Panc1 (cell line): ENCODE results near the gene KCNAB2. TPM values are rescaled to one million over a fixed set of nuclear protein-coding genes. Genes with fewer than 3 reads are reported as not detected.

Experiments
- ATAC-seq: fragments of 200-7000 bp; cut with Tn5 transposase; 2 replicates; pipeline ENCODE4 v1.9.1; 2020; ENCODE audit warnings: mild to moderate bottlenecking, moderate library complexity
- BruUV-seq: library from RNA; stranded (reverse); fragments of 400-500 nt; replicated peaks from 2 replicates; lab custom pipeline; 2021; lab: Mats Ljungman, UMichigan
- CTCF ChIA-PET: fragments of 300-600 bp; sonication (Branson Sonifier 250); formaldehyde crosslinking; loops from one replicate; lab custom pipeline; 2022; ENCODE audit warnings: antibody characterized with exemption; lab: Charles Lee
- POLR2A ChIA-PET: fragments of 300-600 bp; sonication (Branson Sonifier 250); formaldehyde crosslinking; loops from one replicate; lab custom pipeline; 2022; ENCODE audit warnings: antibody characterized with exemption; lab: Charles Lee
- DNase-seq: peaks from one replicate; pipeline ENCODE4 v3.0.0-alpha.2; 2010; ENCODE audit warnings: low read depth, low spot score
- H3K27ac ChIP-seq: 2 replicates; pipeline ENCODE4 v1.5.1; 2011; ENCODE audit warnings: mild to moderate bottlenecking, low read length, inconsistent platforms
- H3K27me3 ChIP-seq: fragments of 200-500 bp; sonication (Bioruptor generic); 2 replicates; pipeline ENCODE4 v1.6.0; 2014; ENCODE audit warnings: low read length, inconsistent platforms; ENCODE audit not compliant: control insufficient read depth, insufficient read depth
- H3K36me3 ChIP-seq: fragments of 200-500 bp; sonication (Bioruptor generic); 2 replicates; pipeline ENCODE4 v1.5.1; 2014; ENCODE audit warnings: inconsistent platforms, mild to moderate bottlenecking, low read length, moderate library complexity; ENCODE audit not compliant: control insufficient read depth, insufficient read depth
- H3K4me1 ChIP-seq: 2 replicates; pipeline ENCODE4 v1.5.1; 2011; ENCODE audit warnings: inconsistent platforms, mild to moderate bottlenecking, low read length, moderate library complexity; ENCODE audit not compliant: control insufficient read depth, insufficient read depth
- H3K4me3 ChIP-seq, 2 experiments: 2 replicates each; pipeline ENCODE4 v1.5.1; 2011 to 2012; ENCODE audit warnings: low read depth in 2 of 2, low read length in 2 of 2, mild to moderate bottlenecking in 2 of 2, inconsistent platforms in 1 of 2, moderate library complexity in 1 of 2
- H3K9me3 ChIP-seq: fragments of 200-500 bp; sonication (Bioruptor generic); 2 replicates; pipeline ENCODE4 v1.5.1; 2014; ENCODE audit warnings: low read depth, mild to moderate bottlenecking, inconsistent platforms, low read length, moderate library complexity; ENCODE audit not compliant: control insufficient read depth, insufficient read depth
- POLR2AphosphoS5 ChIP-seq: IDR thresholded peaks from 2 replicates; pipeline ENCODE4 v1.6.1; 2012; ENCODE audit warnings: mild to moderate bottlenecking, low read depth, low read length, moderate library complexity
- SIN3A ChIP-seq: IDR thresholded peaks from 2 replicates; pipeline ENCODE4 v1.6.1; 2012; ENCODE audit warnings: low read depth, mild to moderate bottlenecking, low read length, moderate library complexity, borderline replicate concordance; ENCODE audit not compliant: insufficient read depth
- TCF7L2 ChIP-seq: IDR thresholded peaks from 2 replicates; pipeline ENCODE4 v1.6.1; 2011; ENCODE audit warnings: mild to moderate bottlenecking, low read depth, low read length, inconsistent platforms
- in situ Hi-C: cut with HindIII; loops from 2 replicates; pipeline ENCODE4 v1.10.0; 2016; ENCODE audit warnings: low sequenced_read_pairs, low pct_unique_long_range_greater_than_20kb
- intact Hi-C: fragments of 100-400 bp; cut with micrococcal nuclease; formaldehyde crosslinking; loops from one replicate; pipeline ENCODE4 v1.10.0; 2022; ENCODE audit not compliant: unreplicated experiment
- total RNA-seq: library from RNA; stranded (reverse); gene quantifications from one replicate; pipeline ENCODE4 v1.2.1, GENCODE V29; 2021; ENCODE audit not compliant: unreplicated experiment
- TF ChIP-seq, protein P1 (sequence below), 2 experiments: IDR thresholded peaks; 2 replicates each; pipeline ENCODE4 v1.6.1; 2011 to 2012; ENCODE audit warnings: low read depth in 2 of 2, control low read depth in 1 of 2, low read length in 1 of 2, mild to moderate bottlenecking in 1 of 2, moderate library complexity in 1 of 2; ENCODE audit not compliant: insufficient read depth in 1 of 2
- TF ChIP-seq, protein P2 (sequence below): fragments of 450-650 bp; IDR thresholded peaks from 2 replicates; pipeline ENCODE4 v1.5.1; 2017; ENCODE audit warnings: mild to moderate bottlenecking

The KCNAB2 gene
- total RNA-seq, 1 experiment from 2014 or later = 27.6 TPM

DNA sequence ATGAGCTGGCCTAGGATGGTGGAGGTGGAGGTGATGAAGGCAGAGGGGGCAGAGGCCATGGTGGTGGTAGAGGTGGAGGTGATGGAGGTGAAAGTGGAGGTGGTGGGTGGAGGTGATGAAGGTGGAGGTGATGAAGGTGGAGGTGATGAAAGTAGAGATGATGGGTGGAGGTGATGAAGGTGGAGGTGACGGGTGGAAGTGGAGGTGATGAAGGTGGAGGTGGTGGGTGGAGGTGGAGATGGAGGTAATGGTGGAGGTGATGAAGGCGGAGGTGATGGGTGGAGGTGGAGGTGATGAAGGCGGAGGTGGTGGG is 33.8 kb upstream of the KCNAB2 start:
- Histone ChIP-seq H3K27ac (no peak overlapping the region), H3K27me3 (no peaks in the 10 kb centered on the region), H3K4me3 (no peak overlapping the region), H3K36me3 (no peaks in the 10 kb centered on the region), H3K9me3 (no peaks in the 10 kb centered on the region), H3K4me1 (no peaks in the 10 kb centered on the region)
- in situ Hi-C loops = no loop called here
- BruUV-seq = no TSS peak
- intact Hi-C loops = no loop called here
- POLR2A ChIA-PET = no interaction called here
- no peak for DNase-seq
- CTCF ChIA-PET = no interaction called here
- ATAC-seq = no peak
- no peak for TF ChIP-seq POLR2AphosphoS5
- TF ChIP-seq TCF7L2 = no peak
- TF ChIP-seq, protein P1, sequence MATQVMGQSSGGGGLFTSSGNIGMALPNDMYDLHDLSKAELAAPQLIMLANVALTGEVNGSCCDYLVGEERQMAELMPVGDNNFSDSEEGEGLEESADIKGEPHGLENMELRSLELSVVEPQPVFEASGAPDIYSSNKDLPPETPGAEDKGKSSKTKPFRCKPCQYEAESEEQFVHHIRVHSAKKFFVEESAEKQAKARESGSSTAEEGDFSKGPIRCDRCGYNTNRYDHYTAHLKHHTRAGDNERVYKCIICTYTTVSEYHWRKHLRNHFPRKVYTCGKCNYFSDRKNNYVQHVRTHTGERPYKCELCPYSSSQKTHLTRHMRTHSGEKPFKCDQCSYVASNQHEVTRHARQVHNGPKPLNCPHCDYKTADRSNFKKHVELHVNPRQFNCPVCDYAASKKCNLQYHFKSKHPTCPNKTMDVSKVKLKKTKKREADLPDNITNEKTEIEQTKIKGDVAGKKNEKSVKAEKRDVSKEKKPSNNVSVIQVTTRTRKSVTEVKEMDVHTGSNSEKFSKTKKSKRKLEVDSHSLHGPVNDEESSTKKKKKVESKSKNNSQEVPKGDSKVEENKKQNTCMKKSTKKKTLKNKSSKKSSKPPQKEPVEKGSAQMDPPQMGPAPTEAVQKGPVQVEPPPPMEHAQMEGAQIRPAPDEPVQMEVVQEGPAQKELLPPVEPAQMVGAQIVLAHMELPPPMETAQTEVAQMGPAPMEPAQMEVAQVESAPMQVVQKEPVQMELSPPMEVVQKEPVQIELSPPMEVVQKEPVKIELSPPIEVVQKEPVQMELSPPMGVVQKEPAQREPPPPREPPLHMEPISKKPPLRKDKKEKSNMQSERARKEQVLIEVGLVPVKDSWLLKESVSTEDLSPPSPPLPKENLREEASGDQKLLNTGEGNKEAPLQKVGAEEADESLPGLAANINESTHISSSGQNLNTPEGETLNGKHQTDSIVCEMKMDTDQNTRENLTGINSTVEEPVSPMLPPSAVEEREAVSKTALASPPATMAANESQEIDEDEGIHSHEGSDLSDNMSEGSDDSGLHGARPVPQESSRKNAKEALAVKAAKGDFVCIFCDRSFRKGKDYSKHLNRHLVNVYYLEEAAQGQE (IDR thresholded peaks at IDR 0.05; ENCODE audit: insufficient read depth in 1 of 2, low read depth in 2 of 2, low read length in 1 of 2) = no peak
- TF ChIP-seq, protein P2, sequence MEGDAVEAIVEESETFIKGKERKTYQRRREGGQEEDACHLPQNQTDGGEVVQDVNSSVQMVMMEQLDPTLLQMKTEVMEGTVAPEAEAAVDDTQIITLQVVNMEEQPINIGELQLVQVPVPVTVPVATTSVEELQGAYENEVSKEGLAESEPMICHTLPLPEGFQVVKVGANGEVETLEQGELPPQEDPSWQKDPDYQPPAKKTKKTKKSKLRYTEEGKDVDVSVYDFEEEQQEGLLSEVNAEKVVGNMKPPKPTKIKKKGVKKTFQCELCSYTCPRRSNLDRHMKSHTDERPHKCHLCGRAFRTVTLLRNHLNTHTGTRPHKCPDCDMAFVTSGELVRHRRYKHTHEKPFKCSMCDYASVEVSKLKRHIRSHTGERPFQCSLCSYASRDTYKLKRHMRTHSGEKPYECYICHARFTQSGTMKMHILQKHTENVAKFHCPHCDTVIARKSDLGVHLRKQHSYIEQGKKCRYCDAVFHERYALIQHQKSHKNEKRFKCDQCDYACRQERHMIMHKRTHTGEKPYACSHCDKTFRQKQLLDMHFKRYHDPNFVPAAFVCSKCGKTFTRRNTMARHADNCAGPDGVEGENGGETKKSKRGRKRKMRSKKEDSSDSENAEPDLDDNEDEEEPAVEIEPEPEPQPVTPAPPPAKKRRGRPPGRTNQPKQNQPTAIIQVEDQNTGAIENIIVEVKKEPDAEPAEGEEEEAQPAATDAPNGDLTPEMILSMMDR = no peak
- no peak for TF ChIP-seq SIN3A

DNA sequence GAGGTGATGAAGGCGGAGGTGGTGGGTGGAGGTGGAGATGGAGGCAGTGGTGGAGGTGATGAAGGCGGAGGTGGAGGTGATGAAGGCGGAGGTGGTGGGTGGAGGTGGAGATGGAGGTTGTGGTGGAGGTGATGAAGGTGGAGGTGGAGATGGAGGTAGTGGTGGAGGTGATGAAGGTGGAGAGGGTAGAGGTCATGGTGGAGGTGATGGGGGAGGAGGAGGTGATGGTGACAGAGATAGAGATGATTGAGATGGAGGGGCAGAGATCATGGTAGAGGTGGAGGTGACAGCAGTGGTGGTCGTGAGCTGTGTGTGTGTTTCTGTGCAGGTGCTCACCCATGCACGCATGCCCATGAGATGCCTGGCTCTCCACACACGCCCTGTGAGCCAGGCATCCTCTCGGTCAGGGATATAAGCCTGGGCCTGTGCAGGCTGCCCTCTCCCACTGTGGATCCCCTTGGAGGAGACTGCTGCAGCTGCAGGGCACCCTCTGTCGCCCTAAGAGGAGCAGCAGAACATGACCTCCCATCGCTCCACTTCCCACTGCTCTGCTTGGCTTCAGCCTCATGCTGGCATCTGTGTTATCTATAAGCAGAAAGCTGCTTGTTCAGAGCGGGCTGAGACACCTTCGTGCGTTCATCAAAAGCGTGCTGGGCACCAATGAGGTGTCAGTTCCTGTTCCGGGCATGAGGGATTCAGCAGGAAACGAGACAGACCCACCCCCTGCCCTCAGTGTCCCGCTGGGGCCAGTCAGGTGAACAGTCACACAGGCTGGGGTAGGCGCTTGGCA is 33.0 kb upstream of the KCNAB2 start:
- Histone ChIP-seq H3K9me3 (no peaks in the 10 kb centered on the region), H3K27me3 (no peaks in the 10 kb centered on the region), H3K27ac (no peak overlapping the region), H3K4me3 (no peak overlapping the region), H3K4me1 (no peaks in the 10 kb centered on the region), H3K36me3 (no peaks in the 10 kb centered on the region)
- POLR2A ChIA-PET = no interaction called here
- CTCF ChIA-PET = no interaction called here
- peak; percentile 35; the same call in 1 of the 2 replicates for ATAC-seq
- no peak for DNase-seq
- no TSS peak for BruUV-seq
- TF ChIP-seq, protein P1 (IDR thresholded peaks at IDR 0.05; ENCODE audit: insufficient read depth in 1 of 2, low read depth in 2 of 2, low read length in 1 of 2) = no peak
- TF ChIP-seq SIN3A (no peak), POLR2AphosphoS5 (no peak), TCF7L2 (no peak)
- TF ChIP-seq, protein P2 = no peak
- in situ Hi-C loops (no loop called here), intact Hi-C loops (no loop called here)
